GM23338 (cell line): Measurements from ENCODE around the gene MMD. TPM values are rescaled to one million over a fixed set of nuclear protein-coding genes. Genes with fewer than 3 reads are reported as not detected.

ENCODE experiments used
- ATAC-seq: fragments of 200-7000 bp; cut with Tn5 transposase; 3 replicates; pipeline ENCODE4 v1.9.1; 2020
- DNase-seq: peaks from one replicate; pipeline ENCODE4 v3.0.0-alpha.2; 2015; ENCODE audit warnings: low spot score
- H2AFZ ChIP-seq: fragments of 200-600 bp; sonication (generic); 2 replicates; pipeline ENCODE4 v1.8.0; 2016; ENCODE audit warnings: antibody characterized with exemption, mild to moderate bottlenecking, moderate library complexity
- H3F3A ChIP-seq: fragments of 200-600 bp; sonication (generic); replicated peaks from 2 replicates; pipeline ENCODE4 v1.8.0; 2017; ENCODE audit warnings: antibody characterized with exemption, mixed run types, low read depth
- H3K27ac ChIP-seq: fragments of 200-600 bp; sonication (generic); 2 replicates; pipeline ENCODE4 v1.6.1; 2016; ENCODE audit warnings: low read depth
- H3K27me3 ChIP-seq: fragments of 200-600 bp; sonication (generic); 2 replicates; pipeline ENCODE4 v1.8.0; 2016; ENCODE audit warnings: mild to moderate bottlenecking, mixed run types, moderate library complexity; ENCODE audit not compliant: insufficient read depth
- H3K36me3 ChIP-seq: fragments of 200-600 bp; sonication (generic); 2 replicates; pipeline ENCODE4 v1.8.0; 2016; ENCODE audit warnings: mild to moderate bottlenecking; ENCODE audit not compliant: insufficient read depth
- H3K4me1 ChIP-seq: fragments of 200-600 bp; sonication (generic); 2 replicates; pipeline ENCODE4 v1.8.0; 2016; ENCODE audit warnings: mild to moderate bottlenecking, moderate library complexity; ENCODE audit not compliant: insufficient read depth
- H3K4me2 ChIP-seq: fragments of 200-600 bp; sonication (generic); 2 replicates; pipeline ENCODE4 v1.7.1; 2017; ENCODE audit warnings: mixed run types
- H3K4me3 ChIP-seq: fragments of 200-600 bp; sonication (generic); 2 replicates; pipeline ENCODE4 v1.6.1; 2016; ENCODE audit warnings: mixed run types
- H3K79me2 ChIP-seq: fragments of 200-600 bp; sonication (generic); replicated peaks from 2 replicates; pipeline ENCODE4 v1.8.0; 2017; ENCODE audit warnings: mild to moderate bottlenecking; ENCODE audit not compliant: insufficient read depth
- H3K9me2 ChIP-seq: fragments of 200-600 bp; sonication (generic); 2 replicates; pipeline ENCODE4 v1.8.0; 2017; ENCODE audit not compliant: insufficient read depth
- H4K20me1 ChIP-seq: fragments of 200-600 bp; sonication (generic); replicated peaks from 2 replicates; pipeline ENCODE4 v1.8.0; 2017; ENCODE audit warnings: mild to moderate bottlenecking; ENCODE audit not compliant: insufficient read depth
- H3K27ac Mint-ChIP-seq: 2 replicates; pipeline ENCODE4 v1.8.0; 2020; ENCODE audit warnings: inconsistent platforms, mild to moderate bottlenecking, moderate library complexity, mixed read lengths
- H3K27me3 Mint-ChIP-seq: 3 replicates; pipeline ENCODE4 v1.8.0; 2022; ENCODE audit warnings: low read depth, mild to moderate bottlenecking, moderate library complexity, mixed read lengths, inconsistent platforms; ENCODE audit not compliant: insufficient read depth, poor library complexity
- H3K36me3 Mint-ChIP-seq: 3 replicates; pipeline ENCODE4 v1.8.0; 2021; ENCODE audit warnings: low read depth, mild to moderate bottlenecking, inconsistent platforms, moderate library complexity, mixed read lengths
- H3K4me1 Mint-ChIP-seq: 3 replicates; pipeline ENCODE4 v1.8.0; 2020; ENCODE audit warnings: mild to moderate bottlenecking, inconsistent platforms, mixed read lengths
- H3K4me3 Mint-ChIP-seq: 3 replicates; pipeline ENCODE4 v1.8.0; 2021; ENCODE audit warnings: moderate library complexity, mild to moderate bottlenecking, inconsistent platforms, mixed read lengths
- H3K9me3 Mint-ChIP-seq: 3 replicates; pipeline ENCODE4 v1.8.0; 2020; ENCODE audit warnings: moderate library complexity, mild to moderate bottlenecking, inconsistent platforms, mixed read lengths
- CTCF ChIP-seq, 2 experiments: fragments of 200-600 bp in 1 of 2; sonication (generic) in 1 of 2; conservative IDR thresholded peaks; 2 replicates each; pipeline versions ENCODE4 v1.5.1 to v1.6.1; 2016 to 2017; ENCODE audit warnings: antibody characterized with exemption in 2 of 2, low read depth in 2 of 2, mild to moderate bottlenecking in 2 of 2, moderate library complexity in 1 of 2
- ETS1 ChIP-seq: IDR thresholded peaks from 2 replicates; pipeline ENCODE4 v1.6.1; 2016; ENCODE audit warnings: antibody characterized with exemption
- JUNB ChIP-seq: IDR thresholded peaks from one replicate; pipeline ENCODE4 v1.6.1; 2016; ENCODE audit warnings: antibody characterized with exemption; ENCODE audit not compliant: unreplicated experiment
- NANOG ChIP-seq: IDR thresholded peaks from 2 replicates; pipeline ENCODE4 v1.6.1; 2016; ENCODE audit warnings: antibody characterized with exemption, borderline replicate concordance
- REST ChIP-seq: IDR thresholded peaks from one replicate; pipeline ENCODE4 v1.6.1; 2018; ENCODE audit warnings: antibody characterized with exemption; ENCODE audit not compliant: unreplicated experiment
- ZNF114 ChIP-seq: fragments of 250-450 bp; sonication (Bioruptor Pico); IDR thresholded peaks from 2 replicates; pipeline ENCODE4 v1.5.0; 2020; ENCODE audit warnings: mild to moderate bottlenecking, moderate library complexity
- ZNF331 ChIP-seq: fragments of 250-450 bp; sonication (Bioruptor Pico); IDR thresholded peaks from 2 replicates; pipeline ENCODE4 v1.5.0; 2020; ENCODE audit warnings: low read depth, mild to moderate bottlenecking, moderate library complexity
- polyA plus RNA-seq: library from polyadenylated mRNA; unstranded; fragments of >200 nt; fragmentation: Nextera tagmentation; extraction: Ambion mirVana; gene quantifications from 2 replicates; pipeline ENCODE4 v1.2.1, GENCODE V29; 2016
- total RNA-seq: library from RNA; depleted of rRNA; stranded (reverse); fragments of >200 nt; shearing (Covaris generic); gene quantifications from 2 replicates; pipeline ENCODE4 v1.2.3, GENCODE V29; 2014

Gene MMD
- total and polyA plus RNA-seq, 2 experiments from 2014 or later = 46.4 to 47.0 TPM

DNA sequence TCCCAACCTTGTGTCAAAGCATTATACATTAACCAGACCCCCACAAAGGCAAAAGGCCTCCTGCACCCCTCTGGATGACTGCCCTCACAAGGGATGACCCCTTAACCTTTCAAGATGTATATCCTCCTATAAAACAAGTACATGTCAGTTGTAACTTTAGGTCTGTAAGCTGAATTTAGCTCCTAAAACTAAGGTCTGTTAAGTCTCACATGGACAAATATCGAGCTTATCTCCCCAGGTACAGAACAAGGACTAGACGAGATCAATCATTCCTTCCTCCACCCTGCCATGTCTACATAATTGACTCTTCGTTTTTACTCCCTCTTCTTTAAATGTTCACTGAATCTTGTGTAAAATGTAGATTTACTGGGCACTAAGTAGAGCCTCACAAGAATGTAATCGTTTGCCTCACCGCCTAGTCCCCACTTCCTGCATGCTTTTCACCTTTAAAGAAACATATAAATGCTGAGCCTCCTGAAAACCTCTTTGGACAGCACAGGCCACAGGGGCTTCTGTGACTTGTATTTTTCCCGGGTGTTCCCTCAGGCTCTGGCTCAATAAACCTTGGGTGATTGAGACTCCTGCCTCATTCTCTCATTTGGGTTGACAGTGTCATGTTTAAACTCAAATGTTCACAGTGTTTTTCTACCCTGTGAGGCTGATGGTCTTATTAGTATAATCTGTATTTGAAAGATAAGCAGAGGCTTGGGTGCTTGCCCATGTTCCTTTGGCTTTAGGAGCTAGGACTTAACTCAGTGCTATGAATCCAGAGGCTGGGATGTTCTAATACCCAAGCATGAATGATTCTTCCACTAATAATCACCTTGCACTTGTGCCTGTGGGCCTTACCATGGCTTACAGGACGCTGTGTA lies 37.6 kb downstream of the MMD start (continued):
- no peak for TF ChIP-seq REST

GRCh38 chr17:55381017-55381770 lies 40.4 kb downstream of the MMD start:
- no peaks in the 10 kb centered on the region for H3F3A ChIP-seq
- H3K27ac Mint-ChIP-seq = no peak overlapping the region
- no peak overlapping the region for H2AFZ ChIP-seq
- no peaks in the 10 kb centered on the region for H3K36me3 Mint-ChIP-seq
- no peak overlapping the region for H3K4me3 Mint-ChIP-seq
- no peaks in the 10 kb centered on the region for H3K27me3 ChIP-seq
- no peaks in the 10 kb centered on the region for H3K36me3 ChIP-seq
- no peaks in the 10 kb centered on the region for H3K4me1 Mint-ChIP-seq
- H3K27ac ChIP-seq = no peak overlapping the region
- no peaks in the 10 kb centered on the region for H3K4me1 ChIP-seq
- H3K4me3 ChIP-seq = no peak overlapping the region
- ATAC-seq = no peak
- no peak overlapping the region for H3K4me2 ChIP-seq
- no peaks in the 10 kb centered on the region for H4K20me1 ChIP-seq
- no peaks in the 10 kb centered on the region for H3K9me2 ChIP-seq
- DNase-seq = no peak
- H3K79me2 ChIP-seq = no peaks in the 10 kb centered on the region
- no peaks in the 10 kb centered on the region for H3K27me3 Mint-ChIP-seq
- H3K9me3 Mint-ChIP-seq = no peaks in the 10 kb centered on the region
- TF ChIP-seq ZNF331 (CRISPR knock-in tag) = no peak
- TF ChIP-seq CTCF (conservative IDR thresholded peaks at IDR 0.05; ENCODE audit: low read depth in 2 of 2) = no peak
- no peak for TF ChIP-seq ZNF114 (CRISPR knock-in tag)
- no peak for TF ChIP-seq NANOG
- TF ChIP-seq ETS1 = no peak
- no peak for TF ChIP-seq REST
- TF ChIP-seq JUNB = no peak
